K562 (cell line): ENCODE data around the gene CCNDBP1. TPM values are rescaled to one million over a fixed set of nuclear protein-coding genes. Genes with fewer than 3 reads are reported as not detected.
A peak's percentile ranks its signal among the peaks of the same experiment; 100 is the strongest.

Experiments
- GABPB1 ChIP-seq: sonication (generic); formaldehyde crosslinking; IDR thresholded peaks from 2 replicates; pipeline ENCODE4 v1.8.0; 2022; ENCODE audit warnings: mild to moderate bottlenecking, missing genetic modification reagents
- HEY1 ChIP-seq: fragments of 250-450 bp; sonication (Bioruptor Pico); IDR thresholded peaks from 2 replicates; pipeline ENCODE4 v1.5.0; 2020; ENCODE audit warnings: mild to moderate bottlenecking, moderate library complexity, borderline replicate concordance
- JUN ChIP-seq, 2 experiments: sonication (generic) in 1 of 2; formaldehyde crosslinking in 1 of 2; IDR thresholded peaks; 2 replicates each; pipeline versions ENCODE4 v1.6.1 to v1.8.0; 2012 to 2022; ENCODE audit warnings: borderline replicate concordance in 2 of 2, mild to moderate bottlenecking in 2 of 2, improper control_type of control experiment in 1 of 2, low read depth in 1 of 2, low read length in 1 of 2, missing genetic modification reagents in 1 of 2
- KLF6 ChIP-seq: fragments of 250-450 bp; sonication (Bioruptor Pico); IDR thresholded peaks from 2 replicates; pipeline ENCODE4 v1.4.0; 2020; ENCODE audit warnings: mild to moderate bottlenecking, moderate library complexity, borderline replicate concordance
- MECOM ChIP-seq: fragments of 250-450 bp; sonication (Bioruptor Pico); IDR thresholded peaks from 2 replicates; pipeline ENCODE4 v1.8.0; 2022; ENCODE audit warnings: inconsistent platforms
- PCBP1 ChIP-seq: fragments of 200-400 bp; formaldehyde crosslinking; IDR thresholded peaks from 2 replicates; pipeline ENCODE4 v1.6.1; 2018; ENCODE audit warnings: mild to moderate bottlenecking, low read depth, low read length; ENCODE audit not compliant: poor library complexity, severe bottlenecking
- PTRF ChIP-seq: fragments of 450-650 bp; IDR thresholded peaks from 2 replicates; pipeline ENCODE4 v1.6.1; 2016; ENCODE audit warnings: mild to moderate bottlenecking, missing genetic modification characterization, missing compliant biosample characterization
- PYGO2 ChIP-seq: fragments of 450-650 bp; IDR thresholded peaks from 2 replicates; pipeline ENCODE4 v1.6.1; 2016; ENCODE audit warnings: mild to moderate bottlenecking, missing genetic modification characterization, moderate library complexity, missing compliant biosample characterization
- SAP30 ChIP-seq: fragments of 200-600 bp; sonication (generic); IDR thresholded peaks from 2 replicates; pipeline ENCODE4 v1.6.1; 2012; ENCODE audit warnings: borderline replicate concordance, low read depth, mild to moderate bottlenecking, moderate library complexity, low read length, control low read depth, inconsistent platforms; ENCODE audit not compliant: insufficient read depth, poor library complexity, severe bottlenecking
- SIN3B ChIP-seq: fragments of 450-650 bp; IDR thresholded peaks from 2 replicates; pipeline ENCODE4 v1.6.1; 2017; ENCODE audit warnings: low read depth, mild to moderate bottlenecking, moderate library complexity
- TAF9B ChIP-seq: fragments of 450-650 bp; IDR thresholded peaks from 2 replicates; pipeline ENCODE4 v1.6.1; 2018; ENCODE audit warnings: mild to moderate bottlenecking; ENCODE audit not compliant: partially characterized antibody
- ZNF124 ChIP-seq: sonication (generic); formaldehyde crosslinking; IDR thresholded peaks from 2 replicates; pipeline ENCODE4 v1.8.1; 2022; ENCODE audit warnings: missing genetic modification reagents
- ZNF830 ChIP-seq: fragments of 250-450 bp; sonication (Bioruptor Pico); IDR thresholded peaks from 2 replicates; pipeline ENCODE4 v1.5.0; 2021; ENCODE audit warnings: mild to moderate bottlenecking
- polyA plus RNA-seq, 8 experiments: library from polyadenylated mRNA; depleted of rRNA in 4 of 8; stranded (reverse) in 5 of 8; unstranded in 3 of 8; fragments of >200 nt; fragmentation: Nextera tagmentation in 2 of 8; fragmentation: Illumina TruSeq in 1 of 8; extraction: Ambion mirVana in 2 of 8; extraction: Trizol in 1 of 8; gene quantifications; 2 replicates each; pipeline versions ENCODE4 v1.2.1 to v1.2.3, GENCODE V29; 2011 to 2014; ENCODE audit warnings: inconsistent platforms in 1 of 8, missing spikeins in 1 of 8
- total RNA-seq, 7 experiments: library from RNA; depleted of rRNA in 6 of 7; stranded (reverse); fragments of >200 nt in 6 of 7; fragmentation: Illumina TruSeq in 2 of 7; extraction: Trizol in 2 of 7; gene quantifications; 2 replicates each; pipeline versions ENCODE4 v1.2.1 to v1.2.3, GENCODE V29; 2011 to 2021; ENCODE audit warnings: low replicate concordance in 1 of 7
- TF ChIP-seq, protein P1 (sequence below): fragments of 450-650 bp; conservative IDR thresholded peaks from 2 replicates; pipeline ENCODE4 v1.6.1; 2016; ENCODE audit warnings: missing genetic modification characterization, low read depth, mild to moderate bottlenecking, missing compliant biosample characterization, moderate library complexity
- TF ChIP-seq, protein P2 (sequence below): fragments of 450-650 bp; IDR thresholded peaks from one replicate; pipeline ENCODE4 v1.6.1; 2018; ENCODE audit warnings: mild to moderate bottlenecking, moderate library complexity; ENCODE audit not compliant: partially characterized antibody
- TF ChIP-seq, protein P3 (sequence below), 3 experiments: fragments of 200-800 bp in 1 of 3; sonication (Bioruptor generic) in 1 of 3; sonication (generic) in 1 of 3; formaldehyde crosslinking in 1 of 3; IDR thresholded peaks; 2 replicates each; pipeline versions ENCODE4 v1.6.1 to v1.8.0; 2016 to 2022; ENCODE audit warnings: mild to moderate bottlenecking in 2 of 3, missing compliant biosample characterization in 2 of 3, missing genetic modification characterization in 2 of 3, missing genetic modification reagents in 1 of 3
- TF ChIP-seq, protein P4 (sequence below): fragments of 450-650 bp; formaldehyde crosslinking; IDR thresholded peaks from 2 replicates; pipeline ENCODE4 v1.4.0; 2020; ENCODE audit warnings: mild to moderate bottlenecking, moderate library complexity
- TF ChIP-seq, protein P5 (sequence below): sonication (generic); IDR thresholded peaks from 2 replicates; pipeline ENCODE4 v1.6.1; 2016
- TF ChIP-seq, protein P6 (sequence below): fragments of 250-450 bp; sonication (Bioruptor Pico); IDR thresholded peaks from 2 replicates; pipeline ENCODE4 v1.8.0; 2022; ENCODE audit warnings: inconsistent platforms

The CCNDBP1 gene
- total and polyA plus RNA-seq, 9 of the 15 experiments (the other 6 are each of a cell fraction or from before 2014, with no cell fraction given): 37.0 to 111 (median 55.5) TPM

DNA sequence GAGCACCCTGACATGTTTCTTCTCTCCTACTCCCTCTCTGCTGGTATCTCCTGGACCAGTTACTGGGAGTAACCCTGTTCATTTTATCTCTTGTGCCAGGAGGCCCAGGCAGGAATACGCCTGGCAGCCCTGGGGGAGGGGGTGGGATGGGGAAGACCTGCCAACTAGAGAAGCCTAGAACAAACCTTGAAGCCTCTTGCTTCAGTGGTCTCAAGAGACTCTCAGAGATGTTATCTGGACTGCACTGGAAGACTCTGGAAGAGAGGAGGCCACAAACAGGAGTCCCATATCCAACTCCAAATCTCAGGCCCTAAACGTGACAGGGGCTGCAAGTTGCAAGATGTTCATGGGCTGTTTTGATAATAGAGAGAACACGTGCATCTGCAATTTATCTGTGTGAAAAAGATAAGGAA lies 35.8 kb downstream of the CCNDBP1 start, which contains the start of gene EPB42 (continued):
- TF ChIP-seq, protein P1, sequence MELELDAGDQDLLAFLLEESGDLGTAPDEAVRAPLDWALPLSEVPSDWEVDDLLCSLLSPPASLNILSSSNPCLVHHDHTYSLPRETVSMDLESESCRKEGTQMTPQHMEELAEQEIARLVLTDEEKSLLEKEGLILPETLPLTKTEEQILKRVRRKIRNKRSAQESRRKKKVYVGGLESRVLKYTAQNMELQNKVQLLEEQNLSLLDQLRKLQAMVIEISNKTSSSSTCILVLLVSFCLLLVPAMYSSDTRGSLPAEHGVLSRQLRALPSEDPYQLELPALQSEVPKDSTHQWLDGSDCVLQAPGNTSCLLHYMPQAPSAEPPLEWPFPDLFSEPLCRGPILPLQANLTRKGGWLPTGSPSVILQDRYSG (tag): 0 out of 2 replicates have a peak, but pooled peaks have one; percentile 39
- TF ChIP-seq MECOM (CRISPR knock-in tag) (0 out of 2 replicates have a peak, but pooled peaks have one; percentile 40), KLF6 (CRISPR knock-in tag) (no peak), ZNF124 (CRISPR knock-in tag) (no peak), ZNF830 (no peak), PCBP1 (no peak), PTRF (tag) (no peak), JUN (IDR thresholded peaks at IDR 0.05; ENCODE audit: borderline replicate concordance, low read depth, low read length) (no peak), JUN (CRISPR knock-in tag; IDR thresholded peaks at IDR 0.05; ENCODE audit: borderline replicate concordance) (no peak), HEY1 (CRISPR knock-in tag) (peak; percentile 47; the same call in 1 of the 2 replicates), SAP30 (no peak), SIN3B (no peak), PYGO2 (tag) (no peak), GABPB1 (CRISPR knock-in tag) (no peak), TAF9B (peak; percentile 24)
- TF ChIP-seq, protein P2, sequence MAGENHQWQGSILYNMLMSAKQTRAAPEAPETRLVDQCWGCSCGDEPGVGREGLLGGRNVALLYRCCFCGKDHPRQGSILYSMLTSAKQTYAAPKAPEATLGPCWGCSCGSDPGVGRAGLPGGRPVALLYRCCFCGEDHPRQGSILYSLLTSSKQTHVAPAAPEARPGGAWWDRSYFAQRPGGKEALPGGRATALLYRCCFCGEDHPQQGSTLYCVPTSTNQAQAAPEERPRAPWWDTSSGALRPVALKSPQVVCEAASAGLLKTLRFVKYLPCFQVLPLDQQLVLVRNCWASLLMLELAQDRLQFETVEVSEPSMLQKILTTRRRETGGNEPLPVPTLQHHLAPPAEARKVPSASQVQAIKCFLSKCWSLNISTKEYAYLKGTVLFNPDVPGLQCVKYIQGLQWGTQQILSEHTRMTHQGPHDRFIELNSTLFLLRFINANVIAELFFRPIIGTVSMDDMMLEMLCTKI: no peak
- TF ChIP-seq, protein P3, sequence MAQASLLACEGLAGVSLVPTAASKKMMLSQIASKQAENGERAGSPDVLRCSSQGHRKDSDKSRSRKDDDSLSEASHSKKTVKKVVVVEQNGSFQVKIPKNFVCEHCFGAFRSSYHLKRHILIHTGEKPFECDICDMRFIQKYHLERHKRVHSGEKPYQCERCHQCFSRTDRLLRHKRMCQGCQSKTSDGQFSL (CRISPR knock-in tag; IDR thresholded peaks at IDR 0.05): no peak
- TF ChIP-seq, protein P3 (tag; IDR thresholded peaks at IDR 0.05): 0 out of 4 replicates have a peak, but pooled peaks of 1 of the 2 experiments have one; percentile 33
- TF ChIP-seq, protein P4, sequence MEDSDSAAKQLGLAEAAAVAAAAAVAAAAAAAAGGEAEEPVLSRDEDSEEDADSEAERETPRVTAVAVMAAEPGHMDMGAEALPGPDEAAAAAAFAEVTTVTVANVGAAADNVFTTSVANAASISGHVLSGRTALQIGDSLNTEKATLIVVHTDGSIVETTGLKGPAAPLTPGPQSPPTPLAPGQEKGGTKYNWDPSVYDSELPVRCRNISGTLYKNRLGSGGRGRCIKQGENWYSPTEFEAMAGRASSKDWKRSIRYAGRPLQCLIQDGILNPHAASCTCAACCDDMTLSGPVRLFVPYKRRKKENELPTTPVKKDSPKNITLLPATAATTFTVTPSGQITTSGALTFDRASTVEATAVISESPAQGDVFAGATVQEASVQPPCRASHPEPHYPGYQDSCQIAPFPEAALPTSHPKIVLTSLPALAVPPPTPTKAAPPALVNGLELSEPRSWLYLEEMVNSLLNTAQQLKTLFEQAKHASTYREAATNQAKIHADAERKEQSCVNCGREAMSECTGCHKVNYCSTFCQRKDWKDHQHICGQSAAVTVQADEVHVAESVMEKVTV: no peak
- TF ChIP-seq, protein P5, sequence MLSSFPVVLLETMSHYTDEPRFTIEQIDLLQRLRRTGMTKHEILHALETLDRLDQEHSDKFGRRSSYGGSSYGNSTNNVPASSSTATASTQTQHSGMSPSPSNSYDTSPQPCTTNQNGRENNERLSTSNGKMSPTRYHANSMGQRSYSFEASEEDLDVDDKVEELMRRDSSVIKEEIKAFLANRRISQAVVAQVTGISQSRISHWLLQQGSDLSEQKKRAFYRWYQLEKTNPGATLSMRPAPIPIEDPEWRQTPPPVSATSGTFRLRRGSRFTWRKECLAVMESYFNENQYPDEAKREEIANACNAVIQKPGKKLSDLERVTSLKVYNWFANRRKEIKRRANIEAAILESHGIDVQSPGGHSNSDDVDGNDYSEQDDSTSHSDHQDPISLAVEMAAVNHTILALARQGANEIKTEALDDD: 0 out of 2 replicates have a peak, but pooled peaks have one; percentile 19
- TF ChIP-seq, protein P6, sequence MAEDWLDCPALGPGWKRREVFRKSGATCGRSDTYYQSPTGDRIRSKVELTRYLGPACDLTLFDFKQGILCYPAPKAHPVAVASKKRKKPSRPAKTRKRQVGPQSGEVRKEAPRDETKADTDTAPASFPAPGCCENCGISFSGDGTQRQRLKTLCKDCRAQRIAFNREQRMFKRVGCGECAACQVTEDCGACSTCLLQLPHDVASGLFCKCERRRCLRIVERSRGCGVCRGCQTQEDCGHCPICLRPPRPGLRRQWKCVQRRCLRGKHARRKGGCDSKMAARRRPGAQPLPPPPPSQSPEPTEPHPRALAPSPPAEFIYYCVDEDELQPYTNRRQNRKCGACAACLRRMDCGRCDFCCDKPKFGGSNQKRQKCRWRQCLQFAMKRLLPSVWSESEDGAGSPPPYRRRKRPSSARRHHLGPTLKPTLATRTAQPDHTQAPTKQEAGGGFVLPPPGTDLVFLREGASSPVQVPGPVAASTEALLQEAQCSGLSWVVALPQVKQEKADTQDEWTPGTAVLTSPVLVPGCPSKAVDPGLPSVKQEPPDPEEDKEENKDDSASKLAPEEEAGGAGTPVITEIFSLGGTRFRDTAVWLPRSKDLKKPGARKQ (CRISPR knock-in tag): no peak
